Astrocyte (in vitro differentiated cells and primary cell): ENCODE measurements around the gene PLXND1. TPM values are rescaled to one million over a fixed set of nuclear protein-coding genes. Genes with fewer than 3 reads are reported as not detected.
A peak's percentile ranks its signal among the peaks of the same experiment; 100 is the strongest.

Experiments used
- DNase-seq: peaks from one replicate; pipeline ENCODE4 v3.0.0-alpha.2; 2010; ENCODE audit warnings: low read depth
- FAIRE-seq: peaks from 2 replicates; lab custom pipeline; 2011; peaks lifted over from hg19 to GRCh38; lab: Jason Lieb, UNC
- H2AFZ ChIP-seq: 2 replicates; pipeline ENCODE4 v1.6.0; 2012; ENCODE audit warnings: low read depth, low read length, inconsistent platforms
- H3K27ac ChIP-seq: 2 replicates; pipeline ENCODE4 v1.5.1; 2011; ENCODE audit warnings: low read depth, low read length, inconsistent platforms
- H3K27me3 ChIP-seq: 2 replicates; pipeline ENCODE4 v1.6.0; 2011; ENCODE audit warnings: low read length, inconsistent platforms; ENCODE audit not compliant: insufficient read depth
- H3K36me3 ChIP-seq: 2 replicates; pipeline ENCODE4 v1.5.1; 2011; ENCODE audit warnings: low read length, inconsistent platforms; ENCODE audit not compliant: insufficient read depth
- H3K4me1 ChIP-seq: 2 replicates; pipeline ENCODE4 v1.5.1; 2011; ENCODE audit warnings: low read length, inconsistent platforms; ENCODE audit not compliant: insufficient read depth
- H3K4me2 ChIP-seq: 2 replicates; pipeline ENCODE4 v1.6.0; 2012; ENCODE audit warnings: low read length, inconsistent platforms
- H3K4me3 ChIP-seq: 2 replicates; pipeline ENCODE4 v1.5.1; 2011; ENCODE audit warnings: low read depth, mild to moderate bottlenecking, low read length, inconsistent platforms; ENCODE audit not compliant: insufficient read depth
- H3K79me2 ChIP-seq: 2 replicates; pipeline ENCODE4 v1.6.0; 2012; ENCODE audit warnings: mild to moderate bottlenecking, low read length, inconsistent platforms; ENCODE audit not compliant: insufficient read depth
- H3K9ac ChIP-seq: 2 replicates; pipeline ENCODE4 v1.6.0; 2012; ENCODE audit warnings: mild to moderate bottlenecking, low read length, inconsistent platforms
- H3K9me3 ChIP-seq: 2 replicates; pipeline ENCODE4 v1.5.1; 2012; ENCODE audit warnings: low read depth, mild to moderate bottlenecking, low read length, inconsistent platforms; ENCODE audit not compliant: insufficient read depth
- H4K20me1 ChIP-seq: 2 replicates; pipeline ENCODE4 v1.6.0; 2012; ENCODE audit warnings: low read length, inconsistent platforms; ENCODE audit not compliant: insufficient read depth
- H3K27ac Mint-ChIP-seq: one replicate; pipeline ENCODE4 v1.8.0; 2021; ENCODE audit warnings: mild to moderate bottlenecking, mixed read lengths; ENCODE audit not compliant: unreplicated experiment
- H3K27me3 Mint-ChIP-seq: one replicate; pipeline ENCODE4 v1.8.0; 2021; ENCODE audit warnings: low read depth, mixed read lengths; ENCODE audit not compliant: unreplicated experiment
- H3K36me3 Mint-ChIP-seq: one replicate; pipeline ENCODE4 v1.8.0; 2021; ENCODE audit warnings: low read depth, mixed read lengths; ENCODE audit not compliant: unreplicated experiment
- H3K4me1 Mint-ChIP-seq: one replicate; pipeline ENCODE4 v1.8.0; 2021; ENCODE audit warnings: low read depth, mixed read lengths; ENCODE audit not compliant: unreplicated experiment
- H3K4me3 Mint-ChIP-seq: one replicate; pipeline ENCODE4 v1.8.0; 2021; ENCODE audit warnings: mild to moderate bottlenecking, moderate library complexity, mixed read lengths; ENCODE audit not compliant: unreplicated experiment
- H3K9me3 Mint-ChIP-seq: one replicate; pipeline ENCODE4 v1.8.0; 2021; ENCODE audit warnings: mild to moderate bottlenecking, mixed read lengths; ENCODE audit not compliant: unreplicated experiment
- EZH2 ChIP-seq: IDR thresholded peaks from 2 replicates; pipeline ENCODE4 v1.6.1; 2012; ENCODE audit warnings: mild to moderate bottlenecking, low read length, inconsistent platforms; ENCODE audit not compliant: insufficient read depth
- total RNA-seq: library from RNA; stranded (reverse); gene quantifications from 2 replicates; pipeline ENCODE4 v1.2.1, GENCODE V29; 2021
- TF ChIP-seq, protein P1 (sequence below): IDR thresholded peaks from 2 replicates; pipeline ENCODE4 v1.5.1; 2011; ENCODE audit warnings: low read depth, mild to moderate bottlenecking, inconsistent platforms, low read length, moderate library complexity; ENCODE audit not compliant: insufficient read depth

The PLXND1 gene
- total RNA-seq, 1 donor from 2014 or later = 184 TPM

DNA sequence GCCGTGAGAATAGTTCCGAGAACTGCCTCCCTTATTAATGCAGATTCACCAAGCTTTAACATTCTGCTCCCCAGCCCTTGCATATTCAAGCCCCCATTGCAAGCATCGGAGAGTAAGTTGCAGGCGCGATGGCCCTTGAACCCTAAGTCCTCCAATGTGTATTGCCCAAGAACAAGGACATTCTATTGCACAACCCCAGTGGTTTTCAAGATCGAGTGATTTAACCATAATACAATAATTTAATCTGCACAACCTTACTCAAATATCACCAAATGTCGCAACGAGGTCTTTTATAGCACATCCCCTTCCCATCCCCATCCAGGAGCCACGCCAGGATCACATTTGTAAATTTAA is 21.7 kb upstream of the PLXND1 start:
- H3K9me3 ChIP-seq = no peaks in the 10 kb centered on the region
- peak overlapping the region; percentile 48 for H3K4me3 ChIP-seq
- H3K27me3 ChIP-seq = no peaks in the 10 kb centered on the region
- peak overlapping the region; percentile 90 for H3K4me2 ChIP-seq
- DNase-seq = no peak
- no peak overlapping the region for H3K27ac ChIP-seq
- TF ChIP-seq EZH2 = no peak
- TF ChIP-seq, protein P1, sequence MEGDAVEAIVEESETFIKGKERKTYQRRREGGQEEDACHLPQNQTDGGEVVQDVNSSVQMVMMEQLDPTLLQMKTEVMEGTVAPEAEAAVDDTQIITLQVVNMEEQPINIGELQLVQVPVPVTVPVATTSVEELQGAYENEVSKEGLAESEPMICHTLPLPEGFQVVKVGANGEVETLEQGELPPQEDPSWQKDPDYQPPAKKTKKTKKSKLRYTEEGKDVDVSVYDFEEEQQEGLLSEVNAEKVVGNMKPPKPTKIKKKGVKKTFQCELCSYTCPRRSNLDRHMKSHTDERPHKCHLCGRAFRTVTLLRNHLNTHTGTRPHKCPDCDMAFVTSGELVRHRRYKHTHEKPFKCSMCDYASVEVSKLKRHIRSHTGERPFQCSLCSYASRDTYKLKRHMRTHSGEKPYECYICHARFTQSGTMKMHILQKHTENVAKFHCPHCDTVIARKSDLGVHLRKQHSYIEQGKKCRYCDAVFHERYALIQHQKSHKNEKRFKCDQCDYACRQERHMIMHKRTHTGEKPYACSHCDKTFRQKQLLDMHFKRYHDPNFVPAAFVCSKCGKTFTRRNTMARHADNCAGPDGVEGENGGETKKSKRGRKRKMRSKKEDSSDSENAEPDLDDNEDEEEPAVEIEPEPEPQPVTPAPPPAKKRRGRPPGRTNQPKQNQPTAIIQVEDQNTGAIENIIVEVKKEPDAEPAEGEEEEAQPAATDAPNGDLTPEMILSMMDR = no peak
- Mint-ChIP-seq H3K27me3 (no peaks in the 10 kb centered on the region), H3K27ac (peak overlapping the region; percentile 99), H3K36me3 (no peaks in the 10 kb centered on the region), H3K9me3 (no peaks in the 10 kb centered on the region), H3K4me3 (peak overlapping the region; percentile 86), H3K4me1 (peaks cover 19% of the 10 kb centered on the region)
- peak overlapping the region; percentile 92 for H2AFZ ChIP-seq
- no peak for FAIRE-seq
- no peaks in the 10 kb centered on the region for H3K36me3 ChIP-seq
- H4K20me1 ChIP-seq = no peaks in the 10 kb centered on the region
- H3K4me1 ChIP-seq = peaks cover 35% of the 10 kb centered on the region
- H3K9ac ChIP-seq = peak overlapping the region; percentile 84
- H3K79me2 ChIP-seq = no peaks in the 10 kb centered on the region

DNA sequence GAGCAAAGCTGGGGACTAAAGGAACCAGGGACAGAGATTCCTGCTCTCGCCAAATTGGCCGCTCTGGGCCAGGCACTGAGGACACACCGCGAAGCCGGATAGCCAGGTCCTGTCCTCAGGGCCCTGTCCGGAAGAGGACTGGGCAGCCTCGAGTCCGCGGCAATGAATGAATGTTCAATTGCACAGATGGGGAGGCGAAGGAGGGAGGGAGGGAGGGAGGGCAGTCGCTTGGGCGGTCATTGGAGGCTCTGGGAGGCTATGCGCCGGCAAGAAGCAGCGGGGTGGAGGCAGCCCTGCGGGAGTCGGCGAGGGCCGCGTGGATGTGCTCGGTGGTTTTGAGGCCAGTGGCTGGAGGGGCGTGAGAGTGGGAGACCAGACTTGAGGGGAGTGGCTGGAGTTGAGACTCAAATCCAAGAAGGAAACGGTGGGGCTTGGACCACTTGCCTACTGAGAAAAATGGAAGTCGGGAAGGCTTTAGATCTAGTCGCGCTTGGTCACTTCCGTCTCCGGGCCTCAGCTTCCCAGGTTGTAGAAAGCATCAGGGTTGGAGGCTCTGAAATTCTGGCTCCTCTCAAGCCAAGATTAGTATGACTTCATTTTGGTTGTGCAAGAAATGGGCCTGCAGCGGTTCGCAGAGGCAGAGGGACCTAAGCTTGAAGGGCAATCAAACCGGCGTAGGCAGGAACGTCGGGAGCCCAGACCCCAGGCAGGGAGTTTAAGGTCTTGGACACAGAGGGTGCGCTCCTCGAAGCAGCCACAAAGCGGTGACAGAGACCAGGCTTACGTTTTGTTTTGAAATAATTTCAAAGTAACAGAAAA is 21.1 kb upstream of the PLXND1 start:
- Histone ChIP-seq H4K20me1 (no peaks in the 10 kb centered on the region), H3K27me3 (no peaks in the 10 kb centered on the region), H3K9me3 (no peaks in the 10 kb centered on the region), H3K27ac (peak overlapping the region; percentile 84), H3K36me3 (no peaks in the 10 kb centered on the region), H3K4me3 (peak overlapping the region; percentile 48), H3K9ac (peak overlapping the region; percentile 84), H3K4me2 (peak overlapping the region; percentile 90), H2AFZ (peak overlapping the region; percentile 92), H3K4me1 (peaks cover 39% of the 10 kb centered on the region), H3K79me2 (no peaks in the 10 kb centered on the region)
- DNase-seq (peak; percentile 59), FAIRE-seq (no peak)
- H3K4me3 Mint-ChIP-seq = peak overlapping the region; percentile 86
- TF ChIP-seq EZH2 = no peak
- TF ChIP-seq, protein P1 = peak; percentile 81
- H3K27me3 Mint-ChIP-seq = no peaks in the 10 kb centered on the region
- H3K27ac Mint-ChIP-seq = peak overlapping the region; percentile 99
- H3K4me1 Mint-ChIP-seq = peaks cover 21% of the 10 kb centered on the region
- no peaks in the 10 kb centered on the region for H3K36me3 Mint-ChIP-seq
- H3K9me3 Mint-ChIP-seq = no peaks in the 10 kb centered on the region

DNA sequence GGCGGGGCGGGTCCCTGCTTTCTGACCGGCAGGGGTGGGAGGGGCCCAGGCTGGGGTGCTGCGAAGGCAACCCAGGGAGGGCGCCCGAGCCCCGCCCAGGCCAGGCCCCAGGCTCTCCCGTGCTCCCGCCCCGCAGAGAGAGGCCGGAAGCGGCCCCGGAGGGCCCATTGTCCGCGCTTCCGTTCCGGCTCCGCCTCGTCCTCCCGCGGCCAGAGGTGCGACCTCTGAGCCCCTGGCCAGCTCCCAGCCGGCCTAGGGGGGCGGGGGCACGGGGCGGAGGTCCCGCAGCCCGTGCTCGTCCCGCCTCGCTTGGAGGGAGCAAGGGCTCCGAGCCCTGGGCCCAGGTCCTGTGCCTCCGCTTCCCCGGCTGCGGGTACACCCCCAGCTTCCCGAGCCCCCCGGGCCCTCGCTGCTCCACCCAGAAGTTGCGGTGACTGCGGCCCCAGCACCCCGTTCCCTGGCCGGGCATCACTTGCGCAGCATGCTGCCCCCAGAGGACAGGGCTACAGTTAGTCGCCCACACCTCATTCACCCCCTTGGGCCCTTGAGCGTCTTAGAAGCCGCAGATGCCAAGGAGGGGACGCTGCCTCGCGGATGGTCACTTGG is 20.4 kb upstream of the PLXND1 start:
- Histone ChIP-seq H3K9ac (peak overlapping the region; percentile 84), H3K27me3 (no peaks in the 10 kb centered on the region), H3K79me2 (no peaks in the 10 kb centered on the region), H3K9me3 (no peaks in the 10 kb centered on the region), H3K27ac (peak overlapping the region; percentile 84), H3K36me3 (no peaks in the 10 kb centered on the region), H4K20me1 (no peaks in the 10 kb centered on the region), H3K4me2 (peak overlapping the region; percentile 90), H3K4me3 (peak overlapping the region; percentile 48), H3K4me1 (peaks cover 43% of the 10 kb centered on the region), H2AFZ (peak overlapping the region; percentile 92)
- H3K4me3 Mint-ChIP-seq = peak overlapping the region; percentile 86
- no peaks in the 10 kb centered on the region for H3K27me3 Mint-ChIP-seq
- no peaks in the 10 kb centered on the region for H3K36me3 Mint-ChIP-seq
- TF ChIP-seq, protein P1 = no peak
- no peak for TF ChIP-seq EZH2
- FAIRE-seq (no peak), DNase-seq (peak; percentile 59)
- H3K9me3 Mint-ChIP-seq = no peaks in the 10 kb centered on the region
- H3K27ac Mint-ChIP-seq = peak overlapping the region; percentile 99
- H3K4me1 Mint-ChIP-seq = peaks cover 27% of the 10 kb centered on the region
